NCI-H187 (cell line): ENCODE data around the gene CTDSPL.

Source experiments
- DNase-seq, 2 experiments: peaks; one replicate each; lab custom pipeline; 2025; lab: John Stamatoyannopoulos, UW

CTDSPL gene

DNA sequence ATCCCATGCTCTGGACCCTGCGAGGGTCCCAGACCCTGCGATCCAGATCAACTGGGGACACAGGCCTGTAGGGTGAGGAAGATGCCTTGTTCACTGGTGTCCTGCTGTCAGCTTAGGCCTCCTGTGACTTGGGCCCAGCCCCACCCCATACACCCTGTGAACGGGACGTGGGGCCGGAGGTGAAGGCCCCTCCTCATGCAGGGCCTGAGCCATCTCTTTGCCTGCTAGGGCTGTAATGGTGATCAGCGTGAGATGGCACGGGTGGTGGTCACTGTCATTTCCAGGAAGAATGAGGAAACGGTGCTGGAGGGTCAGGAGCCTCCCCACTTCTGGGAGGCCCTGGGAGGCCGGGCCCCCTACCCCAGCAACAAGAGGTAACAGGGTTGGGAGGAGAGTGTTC, 141.3 kb downstream of the CTDSPL start:
- DNase-seq, result no peak

DNA sequence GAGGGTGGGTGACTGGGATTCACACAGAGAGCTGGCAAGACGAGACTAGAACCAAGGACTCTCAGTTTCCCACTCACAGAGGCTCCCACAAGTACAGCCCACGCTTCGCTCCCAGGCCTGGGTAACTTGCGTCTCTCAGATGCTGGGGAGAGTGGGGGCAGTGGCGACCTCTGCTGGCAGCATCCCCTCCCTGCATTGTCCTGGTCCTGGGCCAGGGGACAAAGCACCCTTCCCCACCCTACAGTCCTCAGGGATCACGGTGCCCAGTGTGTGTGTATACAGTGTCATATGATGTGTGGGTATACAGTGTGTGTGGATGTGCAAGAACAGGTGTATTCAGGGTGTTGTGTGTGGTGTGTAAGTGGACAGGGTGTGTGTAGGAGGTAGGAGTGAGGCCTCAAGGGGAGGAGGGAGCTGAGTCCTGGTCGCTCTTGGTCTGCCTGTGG, 141.7 kb downstream of the CTDSPL start:
- no peak for DNase-seq

- no peak for DNase-seq
These were observed 142.2 kb downstream of the CTDSPL start for GRCh38 chr3:38003817-38004414.

GRCh38 chr3:38004415-38005075, 142.9 kb downstream of the CTDSPL start:
- peak in 1 of 2 experiments; percentile 5 for DNase-seq

GRCh38 chr3:38005076-38006020, 143.7 kb downstream of the CTDSPL start:
- no peak for DNase-seq

DNA sequence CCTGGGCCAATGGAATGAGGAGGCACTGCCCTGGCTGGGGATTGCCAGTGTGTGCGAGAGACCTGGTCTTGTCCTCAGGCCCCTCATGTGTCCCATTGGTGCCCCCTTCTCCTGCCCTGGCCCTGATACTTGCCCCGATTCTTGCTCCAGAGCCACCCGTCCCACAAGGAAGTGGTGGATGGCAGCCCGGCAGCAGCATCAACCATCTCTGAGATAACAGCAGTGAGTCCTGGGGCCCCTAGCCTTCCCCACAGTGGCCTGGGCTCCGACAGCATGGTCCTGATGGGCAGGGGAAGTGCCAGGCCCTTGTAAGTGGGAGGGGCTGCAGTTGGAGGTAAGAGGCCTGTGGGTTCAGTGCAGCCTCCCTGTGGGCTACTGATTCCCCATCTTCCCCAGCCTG, 144.4 kb downstream of the CTDSPL start:
- no peak for DNase-seq

GRCh38 chr3:38006445-38006995, 144.8 kb downstream of the CTDSPL start:
- no peak for DNase-seq

DNA sequence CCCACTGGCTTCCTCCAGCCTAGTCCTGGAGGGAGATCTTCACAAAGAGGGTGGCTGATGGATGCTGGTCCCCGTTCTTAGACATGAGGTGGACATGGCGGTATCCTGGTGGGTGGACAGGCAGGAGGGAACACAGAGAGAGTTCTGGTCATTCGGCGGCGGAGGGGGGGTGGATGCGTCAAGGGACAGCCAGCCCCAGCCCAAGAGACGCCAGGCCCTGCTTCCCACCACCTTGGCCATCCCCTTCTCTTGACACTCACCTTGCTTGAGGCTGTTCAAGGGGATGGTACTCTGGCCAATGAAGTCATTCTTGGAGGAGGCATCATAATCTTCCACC, 146.0 kb downstream of the CTDSPL start:
- no peak for DNase-seq

- DNase-seq, result no peak
These were observed 146.6 kb downstream of the CTDSPL start for GRCh38 chr3:38008191-38008701.

DNA sequence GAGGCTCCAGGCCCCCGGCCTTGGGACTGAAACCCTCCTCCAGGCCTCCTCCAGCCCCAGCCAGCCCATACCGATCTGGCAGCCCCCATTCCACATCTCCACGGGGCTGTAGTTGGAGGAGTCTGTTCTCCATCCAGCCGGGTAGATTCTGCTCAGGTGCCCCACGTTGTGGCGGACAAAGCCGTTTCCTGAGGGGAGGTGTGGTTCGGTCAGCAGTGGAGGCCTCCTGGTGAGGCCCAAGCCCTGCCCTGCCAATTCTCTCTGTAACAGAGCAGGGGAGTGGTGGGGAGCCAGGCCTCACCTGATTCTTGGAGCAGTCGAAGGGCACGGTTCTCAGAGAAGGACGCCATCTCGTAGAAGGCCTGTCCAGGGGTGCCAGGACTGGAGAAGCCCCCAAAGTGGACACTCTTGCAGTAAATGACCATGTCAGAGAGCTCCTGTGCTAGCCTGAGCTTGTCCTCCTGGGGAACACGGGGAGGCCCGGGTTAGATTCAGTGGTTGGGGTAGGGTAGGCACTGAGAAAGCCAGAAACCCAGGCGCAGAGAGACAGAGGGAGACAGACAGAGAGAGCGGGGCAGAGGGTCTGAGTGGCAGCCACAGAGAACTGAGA, 147.4 kb downstream of the CTDSPL start:
- DNase-seq, result no peak

- no peak for DNase-seq
These were observed 148.3 kb downstream of the CTDSPL start for GRCh38 chr3:38009807-38010591.

GRCh38 chr3:38011111-38011510, 149.4 kb downstream of the CTDSPL start:
- no peak for DNase-seq

DNA sequence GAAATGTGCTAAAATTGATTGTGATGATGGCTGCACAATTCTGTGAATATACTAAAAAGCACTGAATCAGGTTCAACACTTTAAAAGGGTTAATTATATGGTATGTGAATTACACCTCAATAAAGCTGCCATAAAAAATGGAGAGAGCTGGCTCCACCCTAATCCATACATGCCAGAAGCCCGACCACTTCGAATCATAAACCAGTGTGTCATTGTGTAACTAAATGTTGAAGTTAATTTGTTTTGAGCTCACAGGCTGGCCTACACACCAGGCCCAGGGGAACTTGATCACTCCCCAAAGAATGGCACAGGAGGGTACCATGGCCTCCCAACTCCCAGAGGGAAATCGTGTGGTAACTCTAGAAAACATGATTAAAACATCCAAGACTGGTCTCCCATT, 153.8 kb downstream of the CTDSPL start:
- no peak for DNase-seq

DNA sequence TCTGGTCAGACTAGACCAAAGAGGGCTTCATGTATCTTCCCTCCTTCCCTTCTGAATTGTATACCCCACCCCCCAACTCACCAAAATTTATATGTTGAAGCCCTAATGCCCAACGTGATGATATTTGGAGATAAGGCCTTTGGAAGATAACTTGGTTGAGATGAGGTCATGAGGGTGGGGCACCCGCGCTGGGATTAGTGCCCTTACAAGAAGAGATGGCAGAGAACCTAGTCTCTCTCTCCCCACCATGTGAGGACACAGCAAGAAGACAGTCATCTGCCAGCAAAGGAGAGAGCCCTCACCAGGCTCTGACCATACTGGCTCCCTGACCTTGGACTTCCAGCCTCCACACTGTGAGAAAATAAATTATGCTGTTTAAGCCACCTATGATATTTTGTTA, 154.3 kb downstream of the CTDSPL start:
- no peak for DNase-seq

- DNase-seq, result no peak
These were observed 154.7 kb downstream of the CTDSPL start for GRCh38 chr3:38016410-38016809.

- DNase-seq, result no peak
These were observed 155.3 kb downstream of the CTDSPL start for GRCh38 chr3:38016847-38017444.

DNA sequence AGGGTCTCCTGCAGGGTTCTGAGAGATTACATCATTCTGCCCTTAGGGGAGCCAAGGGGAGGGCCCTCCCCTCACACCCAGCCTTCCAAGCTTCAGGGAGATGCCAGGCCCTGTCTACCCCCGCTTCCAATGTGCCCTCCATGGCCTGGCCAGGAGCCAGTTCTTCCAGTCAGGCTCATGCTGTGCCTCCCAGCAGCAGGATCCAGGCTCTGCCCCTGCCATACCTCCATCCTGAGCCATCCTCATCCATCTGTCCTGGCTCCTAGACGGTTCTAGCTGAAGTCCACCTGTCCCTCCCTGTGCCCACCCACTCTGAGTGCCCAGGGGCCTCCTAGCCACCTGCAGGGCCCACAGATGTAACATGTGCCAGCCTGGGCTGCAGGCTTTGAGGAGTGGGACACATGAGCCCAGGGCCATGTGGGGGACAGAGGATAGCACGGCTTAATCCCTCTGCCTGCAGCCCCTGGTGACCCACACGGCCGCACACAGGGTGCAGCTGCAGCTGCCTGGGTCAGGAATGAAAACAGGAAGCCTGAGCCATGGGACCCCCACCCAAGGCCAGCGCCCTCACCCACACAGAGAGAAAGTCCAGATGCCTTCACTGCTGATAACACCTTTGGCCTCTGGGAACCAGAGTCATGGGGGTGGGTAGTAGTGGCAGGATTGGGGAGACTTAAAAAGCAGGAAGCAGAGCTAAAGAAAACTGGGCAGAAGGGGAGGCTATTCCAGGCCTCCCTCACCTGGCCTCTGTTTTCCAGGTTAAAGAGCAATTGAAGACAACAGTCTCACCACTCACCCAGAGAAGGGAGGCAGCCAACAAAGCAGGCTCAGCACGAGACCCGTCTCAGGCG, 156.0 kb downstream of the CTDSPL start:
- DNase-seq, result no peak

- no peak for DNase-seq
These were observed 156.9 kb downstream of the CTDSPL start for GRCh38 chr3:38018296-38019266.
